Measurements from ENCODE around the gene RAP2B.

RAP2B gene

DNA sequence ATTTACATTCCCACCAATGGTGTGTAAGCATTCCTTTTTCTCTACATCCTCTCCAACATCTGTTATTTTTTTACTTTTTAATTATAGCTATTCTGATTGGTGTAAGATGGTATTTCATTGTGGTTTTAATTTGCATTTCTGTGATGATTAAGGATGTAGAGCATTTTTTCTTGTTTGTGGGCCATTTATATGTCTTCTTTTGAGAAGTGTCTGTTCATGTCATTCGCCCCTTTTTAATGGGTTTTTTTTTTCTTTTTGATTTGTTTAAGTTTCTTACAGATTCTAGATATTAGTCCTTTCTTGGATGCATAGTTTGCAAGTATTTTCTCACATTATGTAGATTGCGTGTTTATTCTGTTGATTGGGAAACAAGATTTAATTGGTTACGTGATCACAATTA lies 14.2 kb downstream of the RAP2B start:
- no peaks in the 10 kb centered on the region for H3K36me3 ChIP-seq (ENCODE audit: insufficient read depth, low read length)
- H3K79me2 ChIP-seq (ENCODE audit: insufficient read depth, low read length): no peaks in the 10 kb centered on the region
- no peak overlapping the region for H3K4me3 ChIP-seq (ENCODE audit: low read length, poor library complexity, severe bottlenecking)
- H4K20me1 ChIP-seq (ENCODE audit: insufficient read depth, low read length, poor library complexity, severe bottlenecking): no peaks in the 10 kb centered on the region
- H3F3A ChIP-seq (ENCODE audit: low read depth): no peaks in the 10 kb centered on the region
- H3K9ac ChIP-seq (ENCODE audit: low read depth, low read length, poor library complexity, severe bottlenecking): no peak overlapping the region
- TF ChIP-seq EZH2phosphoT487 (IDR thresholded peaks at IDR 0.05; ENCODE audit: borderline replicate concordance): no peak
- TF ChIP-seq, protein P1, sequence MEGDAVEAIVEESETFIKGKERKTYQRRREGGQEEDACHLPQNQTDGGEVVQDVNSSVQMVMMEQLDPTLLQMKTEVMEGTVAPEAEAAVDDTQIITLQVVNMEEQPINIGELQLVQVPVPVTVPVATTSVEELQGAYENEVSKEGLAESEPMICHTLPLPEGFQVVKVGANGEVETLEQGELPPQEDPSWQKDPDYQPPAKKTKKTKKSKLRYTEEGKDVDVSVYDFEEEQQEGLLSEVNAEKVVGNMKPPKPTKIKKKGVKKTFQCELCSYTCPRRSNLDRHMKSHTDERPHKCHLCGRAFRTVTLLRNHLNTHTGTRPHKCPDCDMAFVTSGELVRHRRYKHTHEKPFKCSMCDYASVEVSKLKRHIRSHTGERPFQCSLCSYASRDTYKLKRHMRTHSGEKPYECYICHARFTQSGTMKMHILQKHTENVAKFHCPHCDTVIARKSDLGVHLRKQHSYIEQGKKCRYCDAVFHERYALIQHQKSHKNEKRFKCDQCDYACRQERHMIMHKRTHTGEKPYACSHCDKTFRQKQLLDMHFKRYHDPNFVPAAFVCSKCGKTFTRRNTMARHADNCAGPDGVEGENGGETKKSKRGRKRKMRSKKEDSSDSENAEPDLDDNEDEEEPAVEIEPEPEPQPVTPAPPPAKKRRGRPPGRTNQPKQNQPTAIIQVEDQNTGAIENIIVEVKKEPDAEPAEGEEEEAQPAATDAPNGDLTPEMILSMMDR (conservative IDR thresholded peaks at IDR 0.05; ENCODE audit: low read length): no peak
- no peaks in the 10 kb centered on the region for H3K9me2 ChIP-seq (replicated peaks; ENCODE audit: low read depth, low read length)
- no peak overlapping the region for H3K4me2 ChIP-seq (ENCODE audit: low read depth, low read length, poor library complexity, severe bottlenecking)
- H2AFZ ChIP-seq (ENCODE audit: low read length): no peak overlapping the region
- H3K27me3 ChIP-seq (ENCODE audit: insufficient read depth, low read length, poor library complexity, severe bottlenecking): no peaks in the 10 kb centered on the region
- H3K4me1 ChIP-seq (ENCODE audit: insufficient read depth, low read length, poor library complexity, severe bottlenecking): peaks cover 5% of the 10 kb centered on the region
- no peaks in the 10 kb centered on the region for H3K9me3 ChIP-seq (ENCODE audit: insufficient read depth, low read depth, low read length)

DNA sequence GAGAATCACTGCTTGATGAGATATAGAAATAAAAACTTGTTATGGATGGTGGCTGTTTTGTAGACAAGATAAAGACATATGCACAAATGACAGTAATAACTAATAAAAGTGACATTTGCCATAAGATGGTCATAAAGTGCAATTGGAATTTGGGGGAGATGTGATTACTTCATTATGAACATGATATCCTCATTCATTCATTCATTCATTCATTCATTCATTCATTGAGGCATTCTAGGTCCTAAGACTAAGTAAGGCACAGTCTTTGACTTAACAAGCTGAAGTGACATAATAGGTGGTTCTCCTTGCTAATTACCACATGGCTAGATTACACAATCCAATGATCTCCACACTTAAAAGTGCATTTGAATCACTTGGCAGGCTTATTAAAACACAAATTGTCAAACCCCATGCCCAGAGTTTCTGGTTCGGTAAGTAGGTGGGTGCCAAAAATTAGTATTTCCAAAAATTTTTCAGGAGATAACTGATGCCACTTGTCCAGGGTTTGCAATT lies 18.9 kb downstream of the RAP2B start:
- TF ChIP-seq, protein P1 (conservative IDR thresholded peaks at IDR 0.05; ENCODE audit: low read length): no peak
- TF ChIP-seq EZH2phosphoT487 (IDR thresholded peaks at IDR 0.05; ENCODE audit: borderline replicate concordance): no peak

DNA sequence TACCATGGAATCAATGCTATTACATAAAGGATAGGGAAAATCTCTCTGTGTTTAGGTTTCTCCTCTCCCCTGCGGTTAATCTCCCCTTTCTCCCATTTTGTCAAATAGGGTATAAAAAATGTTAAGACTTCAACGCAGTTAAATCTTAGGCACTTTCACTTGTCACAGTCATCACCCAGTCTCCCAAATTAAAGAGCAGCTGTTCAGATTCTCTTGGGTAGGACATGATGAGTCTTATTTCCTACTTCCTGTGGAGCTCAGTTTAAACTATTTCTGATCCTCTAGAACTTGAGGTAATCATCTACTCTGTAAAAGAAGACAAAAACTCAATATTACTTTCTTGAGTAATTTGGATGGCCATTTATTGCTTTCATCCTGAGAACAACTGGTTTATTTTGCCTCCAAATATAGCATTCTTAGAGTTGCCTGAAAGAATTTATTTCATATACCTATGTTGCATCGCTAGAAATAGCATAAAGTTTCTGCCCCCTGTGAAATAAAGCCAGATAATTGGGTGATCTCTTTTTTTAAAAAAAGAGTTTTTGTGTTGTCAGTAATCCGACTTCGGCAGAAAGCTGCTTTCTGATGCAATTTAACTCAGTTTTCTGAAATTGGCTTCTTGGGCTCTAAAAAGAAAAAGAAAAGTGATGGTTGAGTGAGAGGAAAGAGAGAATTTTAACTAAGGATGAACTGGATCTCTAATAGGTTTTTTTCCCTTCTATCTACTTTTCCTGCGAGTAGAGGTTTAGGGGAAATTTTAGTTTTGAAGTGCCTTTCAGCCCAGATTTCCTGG lies 20.7 kb downstream of the RAP2B start:
- no peaks in the 10 kb centered on the region for H3K36me3 ChIP-seq (ENCODE audit: insufficient read depth, low read length)
- no peaks in the 10 kb centered on the region for H3K79me2 ChIP-seq (ENCODE audit: insufficient read depth, low read length)
- no peaks in the 10 kb centered on the region for H3K9me3 ChIP-seq (ENCODE audit: insufficient read depth, low read depth, low read length)
- no peaks in the 10 kb centered on the region for H3K9me2 ChIP-seq (replicated peaks; ENCODE audit: low read depth, low read length)
- H3K4me2 ChIP-seq (ENCODE audit: low read depth, low read length, poor library complexity, severe bottlenecking): peak overlapping the region; percentile 13
- H3K4me3 ChIP-seq (ENCODE audit: low read length, poor library complexity, severe bottlenecking): no peak overlapping the region
- TF ChIP-seq, protein P1 (conservative IDR thresholded peaks at IDR 0.05; ENCODE audit: low read length): no peak
- no peak for TF ChIP-seq EZH2phosphoT487 (IDR thresholded peaks at IDR 0.05; ENCODE audit: borderline replicate concordance)
- H3K9ac ChIP-seq (ENCODE audit: low read depth, low read length, poor library complexity, severe bottlenecking): no peak overlapping the region
- H3K27me3 ChIP-seq (ENCODE audit: insufficient read depth, low read length, poor library complexity, severe bottlenecking): no peaks in the 10 kb centered on the region
- peaks cover 7% of the 10 kb centered on the region for H3K4me1 ChIP-seq (ENCODE audit: insufficient read depth, low read length, poor library complexity, severe bottlenecking)
- H3F3A ChIP-seq (ENCODE audit: low read depth): no peaks in the 10 kb centered on the region
- H2AFZ ChIP-seq (ENCODE audit: low read length): peak overlapping the region; percentile 67
- no peaks in the 10 kb centered on the region for H4K20me1 ChIP-seq (ENCODE audit: insufficient read depth, low read length, poor library complexity, severe bottlenecking)

More for the DNA sequence above, 18.9 kb downstream of the RAP2B start:
- Histone ChIP-seq H3K9me3 (ENCODE audit: insufficient read depth, low read depth, low read length) (no peaks in the 10 kb centered on the region), H3K36me3 (ENCODE audit: insufficient read depth, low read length) (no peaks in the 10 kb centered on the region), H3K4me1 (ENCODE audit: insufficient read depth, low read length, poor library complexity, severe bottlenecking) (peaks cover 7% of the 10 kb centered on the region), H4K20me1 (ENCODE audit: insufficient read depth, low read length, poor library complexity, severe bottlenecking) (no peaks in the 10 kb centered on the region), H3K4me3 (ENCODE audit: low read length, poor library complexity, severe bottlenecking) (no peak overlapping the region), H3F3A (ENCODE audit: low read depth) (no peaks in the 10 kb centered on the region), H3K9ac (ENCODE audit: low read depth, low read length, poor library complexity, severe bottlenecking) (no peak overlapping the region), H3K4me2 (ENCODE audit: low read depth, low read length, poor library complexity, severe bottlenecking) (no peak overlapping the region), H3K9me2 (replicated peaks; ENCODE audit: low read depth, low read length) (no peaks in the 10 kb centered on the region), H3K79me2 (ENCODE audit: insufficient read depth, low read length) (no peaks in the 10 kb centered on the region), H3K27me3 (ENCODE audit: insufficient read depth, low read length, poor library complexity, severe bottlenecking) (no peaks in the 10 kb centered on the region), H2AFZ (ENCODE audit: low read length) (no peak overlapping the region)

Measured in Loucy (cell line).